ENCODE measurements around the gene F10.

DNA sequence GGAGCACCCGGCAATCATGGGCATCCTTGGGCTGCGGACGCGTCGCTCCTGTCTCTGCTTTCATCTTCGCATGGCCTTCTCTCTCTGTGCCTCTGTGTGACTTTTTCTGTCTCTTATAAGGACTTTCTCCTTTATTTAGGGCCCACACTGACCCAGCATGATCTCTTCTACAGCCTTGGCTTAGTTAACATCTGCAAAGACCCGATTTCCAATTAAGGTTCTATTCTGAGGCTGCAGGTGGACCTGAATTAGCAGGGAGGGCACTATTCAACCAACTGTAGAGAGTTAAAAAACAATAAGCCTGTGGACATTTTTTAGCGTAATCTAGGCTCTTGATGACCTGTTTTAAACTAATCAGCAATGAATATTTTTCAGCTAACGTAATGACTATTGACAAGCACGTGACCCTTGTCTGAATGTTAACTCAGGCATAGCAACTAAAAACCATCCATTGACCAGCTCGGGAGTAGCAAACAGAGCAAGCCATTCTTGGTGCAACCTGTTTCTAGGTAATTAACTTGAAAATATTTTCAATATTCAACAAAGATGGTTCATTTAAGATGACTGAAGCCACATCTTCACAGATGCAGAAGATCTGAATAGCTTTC, 15.2 kb downstream of the F10 start:
- TF ChIP-seq ZNF274 (IDR thresholded peaks at IDR 0.05; ENCODE audit: low read depth, low read length) (no peak), YY1 (IDR thresholded peaks at IDR 0.05; ENCODE audit: insufficient read depth, insufficient read length) (no peak)

Data from NT2/D1 (cell line).